T-helper 2 cell (primary cell): Measurements from ENCODE around the gene ADARB1.
"Not testable (repeated sequence)": the region's sequence is repeated elsewhere in the genome, so short reads cannot be mapped to it uniquely, and the experiment has no call there.

Experiments used
- DNase-seq, 5 experiments: peaks; one replicate each; pipeline versions ENCODE4 v3.0.0 to v3.0.0-alpha.2; 2012 to 2022

ADARB1 gene

GRCh38 chr21:45119812-45120211, 45.4 kb downstream of the ADARB1 start:
- DNase-seq = no peak

GRCh38 chr21:45120975-45121374, 46.6 kb downstream of the ADARB1 start:
- DNase-seq = no peak

GRCh38 chr21:45122030-45122429, 47.6 kb downstream of the ADARB1 start:
- DNase-seq = no peak

- peak in 1 of 5 experiments; percentile 56 for DNase-seq
Observed at GRCh38 chr21:45122432-45123132, 48.2 kb downstream of the ADARB1 start.

GRCh38 chr21:45123440-45123839, 49.1 kb downstream of the ADARB1 start:
- DNase-seq = no peak

- DNase-seq = no peak
Observed at GRCh38 chr21:45124596-45124995, 50.2 kb downstream of the ADARB1 start.

GRCh38 chr21:45125357-45125756, 51.0 kb downstream of the ADARB1 start:
- no peak for DNase-seq

GRCh38 chr21:45126204-45126626, 51.8 kb downstream of the ADARB1 start:
- DNase-seq = no peak

- no peak for DNase-seq
Observed at GRCh38 chr21:45126983-45127382, 52.6 kb downstream of the ADARB1 start.

GRCh38 chr21:45127937-45128336, 53.6 kb downstream of the ADARB1 start:
- DNase-seq = no peak

GRCh38 chr21:45128613-45129188, 54.3 kb downstream of the ADARB1 start:
- peak; percentile 46 to 84 (median 63) for DNase-seq

GRCh38 chr21:45129189-45129923, 55.0 kb downstream of the ADARB1 start:
- no peak for DNase-seq

- DNase-seq = no peak
Observed at GRCh38 chr21:45130324-45130774, 56.0 kb downstream of the ADARB1 start.

GRCh38 chr21:45131537-45131999, 57.2 kb downstream of the ADARB1 start:
- no peak for DNase-seq

GRCh38 chr21:45132841-45133573, 58.6 kb downstream of the ADARB1 start:
- DNase-seq = no peak

- DNase-seq = not testable (repeated sequence)
Observed at GRCh38 chr21:45133574-45134278, 59.3 kb downstream of the ADARB1 start.

GRCh38 chr21:45134279-45135076, 60.1 kb downstream of the ADARB1 start:
- no peak for DNase-seq

GRCh38 chr21:45135122-45135521, 60.7 kb downstream of the ADARB1 start:
- DNase-seq = no peak

GRCh38 chr21:45135868-45136267, 61.5 kb downstream of the ADARB1 start:
- DNase-seq = no peak

- no peak for DNase-seq
Observed at GRCh38 chr21:45136500-45136899, 62.1 kb downstream of the ADARB1 start.

- DNase-seq = peak in 3 of 5 experiments; percentile 39 to 57 (median 54)
Observed at GRCh38 chr21:45136927-45137611, 62.7 kb downstream of the ADARB1 start.
